ENCODE measurements around the gene ACP7. TPM values are rescaled to one million over a fixed set of nuclear protein-coding genes. Genes with fewer than 3 reads are reported as not detected.

Gene ACP7
- polyA plus RNA-seq, 1 of the 3 experiments (the other 2 are of a cell fraction): 0.36 TPM

GRCh38 chr19:39146686-39147450, 62.7 kb downstream of the ACP7 start:
- Histone ChIP-seq H3K9ac (no peak overlapping the region), H3K4me3 (ENCODE audit: low read depth in 2 of 2, low read length in 1 of 2) (no peak overlapping the region), H2AFZ (ENCODE audit: low read depth) (no peak overlapping the region), H3K9me2 (no peaks in the 10 kb centered on the region), H3K36me3 (replicated peaks in 1 of 2; ENCODE audit: control insufficient read depth in 1 of 2, insufficient read depth in 2 of 2, low read length in 1 of 2) (peaks cover 0 to 8% of the 10 kb centered on the region in 2 experiments), H3F3A (replicated peaks; ENCODE audit: insufficient read depth) (no peaks in the 10 kb centered on the region), H3K4me2 (no peak overlapping the region), H3K27me3 (ENCODE audit: insufficient read depth) (no peaks in the 10 kb centered on the region), H3K9me3 (no peaks in the 10 kb centered on the region), H3K27ac (ENCODE audit: low read depth in 2 of 2, low read length in 1 of 2) (no peak overlapping the region), H4K20me1 (ENCODE audit: insufficient read depth) (peaks cover 48% of the 10 kb centered on the region), H3K79me2 (ENCODE audit: insufficient read depth) (peaks cover 92% of the 10 kb centered on the region), H3K4me1 (ENCODE audit: control insufficient read depth in 1 of 2, insufficient read depth in 2 of 2, low read depth in 1 of 2, low read length in 1 of 2) (peaks cover 0 to 29% of the 10 kb centered on the region in 2 experiments; a peak in 1 of 4 replicates)
- no peak for TF ChIP-seq RXRA (IDR thresholded peaks at IDR 0.05; ENCODE audit: borderline replicate concordance, low read depth)
- TF ChIP-seq NRF1 (IDR thresholded peaks at IDR 0.05; ENCODE audit: low read depth, low read length): no peak
- TF ChIP-seq USF2 (IDR thresholded peaks at IDR 0.05; ENCODE audit: borderline replicate concordance, low read depth, low read length): no peak
- no peak for TF ChIP-seq RAD21 (IDR thresholded peaks at IDR 0.05; ENCODE audit: low read length)
- no peak for TF ChIP-seq EP300 (IDR thresholded peaks at IDR 0.05; ENCODE audit: borderline replicate concordance in 1 of 2, low read depth in 1 of 2, low read length in 1 of 2)
- TF ChIP-seq TAF1 (IDR thresholded peaks at IDR 0.05; ENCODE audit: borderline replicate concordance, low read depth, low read length): no peak
- TF ChIP-seq PBX3 (IDR thresholded peaks at IDR 0.05): no peak
- no peak for TF ChIP-seq REST (IDR thresholded peaks at IDR 0.05; ENCODE audit: low read depth, low read length)
- TF ChIP-seq RCOR1 (IDR thresholded peaks at IDR 0.05; ENCODE audit: low read length): no peak
- TF ChIP-seq MXI1 (IDR thresholded peaks at IDR 0.05; ENCODE audit: low read depth, low read length): no peak
- TF ChIP-seq SIN3A (IDR thresholded peaks at IDR 0.05; ENCODE audit: borderline replicate concordance, low read depth, low read length): no peak
- TF ChIP-seq NFIC (IDR thresholded peaks at IDR 0.05; ENCODE audit: borderline replicate concordance): no peak
- TF ChIP-seq TEAD4 (IDR thresholded peaks at IDR 0.05; ENCODE audit: borderline replicate concordance, insufficient read depth): no peak
- TF ChIP-seq RFX5 (IDR thresholded peaks at IDR 0.05; ENCODE audit: low read length): no peak
- TF ChIP-seq ELF1 (IDR thresholded peaks at IDR 0.05): no peak
- ChIA-PET POLR2A (no interaction called here), CTCF (interaction anchor here (1.1 to 3.4 kb wide), 5 partner anchors 8 to 41 kb away, joined by 3 to 16 read pairs (median 12); no protein-coding TSS in a partner anchor)
- WGBS (ENCODE audit: low lambda C conversion rate): 90% methylated on average over 7 of the region's 7 CpGs
- DNase-seq: no peak
